Neural progenitor cell (in vitro differentiated cells): ENCODE results near the gene ZNF423. TPM values are rescaled to one million over a fixed set of nuclear protein-coding genes. Genes with fewer than 3 reads are reported as not detected.

ENCODE experiments used
- DNase-seq: peaks from one replicate; pipeline ENCODE4 v3.0.0-alpha.2; 2016; ENCODE audit warnings: low spot score
- H2AFZ ChIP-seq: fragments of 200-600 bp; sonication (generic); replicated peaks from 2 replicates; pipeline ENCODE4 v1.6.1; 2016; ENCODE audit warnings: antibody characterized with exemption
- H3F3A ChIP-seq: fragments of 200-600 bp; sonication (generic); 2 replicates; pipeline ENCODE4 v1.6.1; 2016; ENCODE audit warnings: antibody characterized with exemption, low read depth
- H3K27ac ChIP-seq: fragments of 200-600 bp; sonication (generic); 2 replicates; pipeline ENCODE4 v1.5.1; 2016; ENCODE audit warnings: mild to moderate bottlenecking
- H3K27me3 ChIP-seq: fragments of 200-600 bp; sonication (generic); 2 replicates; pipeline ENCODE4 v1.6.1; 2016; ENCODE audit warnings: mild to moderate bottlenecking, moderate library complexity
- H3K36me3 ChIP-seq: fragments of 200-600 bp; sonication (generic); 2 replicates; pipeline ENCODE4 v1.5.1; 2016
- H3K4me1 ChIP-seq: fragments of 200-600 bp; sonication (generic); 2 replicates; pipeline ENCODE4 v1.6.1; 2016; ENCODE audit warnings: mixed run types
- H3K4me2 ChIP-seq: fragments of 200-600 bp; sonication (generic); 2 replicates; pipeline ENCODE4 v1.6.1; 2016
- H3K4me3 ChIP-seq: fragments of 200-600 bp; sonication (generic); 2 replicates; pipeline ENCODE4 v1.5.1; 2016
- H3K79me2 ChIP-seq: fragments of 200-600 bp; sonication (generic); 2 replicates; pipeline ENCODE4 v1.6.1; 2016; ENCODE audit warnings: low read depth
- H3K9ac ChIP-seq: fragments of 200-600 bp; sonication (generic); 2 replicates; pipeline ENCODE4 v1.6.1; 2016
- H3K9me3 ChIP-seq: fragments of 200-600 bp; sonication (generic); 2 replicates; pipeline ENCODE4 v1.5.1; 2016; ENCODE audit warnings: low read depth
- H4K20me1 ChIP-seq: fragments of 200-600 bp; sonication (generic); 2 replicates; pipeline ENCODE4 v1.6.1; 2016; ENCODE audit warnings: low read depth
- H3K27ac Mint-ChIP-seq: 3 replicates; pipeline ENCODE4 v1.8.0; 2021; ENCODE audit warnings: mixed read lengths
- H3K27me3 Mint-ChIP-seq: 2 replicates; pipeline ENCODE4 v1.8.0; 2022; ENCODE audit warnings: low read depth, mild to moderate bottlenecking, inconsistent platforms, moderate library complexity, mixed read lengths; ENCODE audit not compliant: insufficient read depth
- H3K36me3 Mint-ChIP-seq: 3 replicates; pipeline ENCODE4 v1.8.0; 2021; ENCODE audit warnings: mixed read lengths
- H3K4me1 Mint-ChIP-seq: 3 replicates; pipeline ENCODE4 v1.8.0; 2021; ENCODE audit warnings: mixed read lengths
- H3K4me3 Mint-ChIP-seq: 3 replicates; pipeline ENCODE4 v1.8.0; 2021; ENCODE audit warnings: mild to moderate bottlenecking, moderate library complexity, mixed read lengths
- H3K9me3 Mint-ChIP-seq: 3 replicates; pipeline ENCODE4 v1.8.0; 2020; ENCODE audit warnings: mixed read lengths
- EZH2 ChIP-seq: fragments of 200-600 bp; sonication (generic); IDR thresholded peaks from 2 replicates; pipeline ENCODE4 v1.6.1; 2017; ENCODE audit warnings: antibody characterized with exemption, mild to moderate bottlenecking, moderate library complexity
- EZH2phosphoT487 ChIP-seq: fragments of 200-600 bp; sonication (generic); IDR thresholded peaks from 2 replicates; pipeline ENCODE4 v1.6.1; 2017; ENCODE audit warnings: antibody characterized with exemption
- total RNA-seq: library from RNA; depleted of rRNA; stranded (reverse); fragments of >200 nt; gene quantifications from 2 replicates; pipeline ENCODE4 v1.2.3, GENCODE V29; 2015; ENCODE audit warnings: low replicate concordance
- TF ChIP-seq, protein P1 (sequence below): fragments of 200-600 bp; sonication (generic); IDR thresholded peaks from 2 replicates; pipeline ENCODE4 v1.5.1; 2017; ENCODE audit warnings: antibody characterized with exemption, mild to moderate bottlenecking

ZNF423 gene
- total RNA-seq, 1 donor from 2014 or later: 21.9 TPM

DNA sequence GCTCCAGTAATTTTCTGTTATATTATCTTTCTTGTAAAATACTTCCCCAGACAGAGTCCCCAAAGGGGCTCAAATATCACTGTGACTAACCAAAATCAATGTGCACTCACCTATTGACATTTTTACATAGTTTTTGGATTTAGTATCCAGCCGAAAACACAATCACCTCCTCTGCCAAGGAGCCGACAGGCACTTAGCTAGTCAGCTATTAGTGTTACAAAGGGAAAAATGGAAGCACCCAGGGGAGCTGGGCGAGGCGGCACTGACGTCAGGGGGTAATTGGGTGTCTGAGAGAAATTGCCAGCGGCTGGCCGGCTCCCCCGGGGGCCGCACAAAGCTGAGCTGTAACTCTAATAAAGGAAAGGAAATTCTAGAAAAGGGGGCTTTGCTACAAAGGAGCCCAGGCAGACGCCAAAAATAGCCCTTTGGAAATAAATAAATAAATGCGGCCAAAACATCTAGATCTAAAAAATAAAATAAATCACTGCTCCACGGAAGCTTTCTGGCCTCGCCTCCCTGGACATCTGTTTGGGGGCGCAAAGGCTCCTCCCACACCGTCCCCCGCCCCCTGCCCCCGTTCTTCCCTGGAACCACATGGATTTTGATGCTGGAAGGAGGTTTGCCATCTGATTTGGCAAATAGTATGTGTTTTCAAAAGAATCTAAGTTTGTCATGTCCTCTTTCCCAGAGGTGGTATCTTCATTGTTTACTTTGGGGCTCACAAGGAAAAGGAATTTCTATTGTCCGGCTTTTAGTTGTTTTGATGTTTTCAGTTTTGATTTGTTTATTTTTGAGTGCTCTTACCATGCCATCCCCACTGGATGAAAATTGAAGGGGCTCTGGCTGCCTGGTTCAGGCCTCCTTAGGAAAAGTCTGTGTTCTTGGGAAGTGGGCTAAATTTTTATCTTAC, 156.7 kb downstream of the ZNF423 start:
- H3K27me3 Mint-ChIP-seq: peaks cover 6% of the 10 kb centered on the region
- peak overlapping the region; percentile 94 for H3K27ac ChIP-seq
- TF ChIP-seq, protein P1, sequence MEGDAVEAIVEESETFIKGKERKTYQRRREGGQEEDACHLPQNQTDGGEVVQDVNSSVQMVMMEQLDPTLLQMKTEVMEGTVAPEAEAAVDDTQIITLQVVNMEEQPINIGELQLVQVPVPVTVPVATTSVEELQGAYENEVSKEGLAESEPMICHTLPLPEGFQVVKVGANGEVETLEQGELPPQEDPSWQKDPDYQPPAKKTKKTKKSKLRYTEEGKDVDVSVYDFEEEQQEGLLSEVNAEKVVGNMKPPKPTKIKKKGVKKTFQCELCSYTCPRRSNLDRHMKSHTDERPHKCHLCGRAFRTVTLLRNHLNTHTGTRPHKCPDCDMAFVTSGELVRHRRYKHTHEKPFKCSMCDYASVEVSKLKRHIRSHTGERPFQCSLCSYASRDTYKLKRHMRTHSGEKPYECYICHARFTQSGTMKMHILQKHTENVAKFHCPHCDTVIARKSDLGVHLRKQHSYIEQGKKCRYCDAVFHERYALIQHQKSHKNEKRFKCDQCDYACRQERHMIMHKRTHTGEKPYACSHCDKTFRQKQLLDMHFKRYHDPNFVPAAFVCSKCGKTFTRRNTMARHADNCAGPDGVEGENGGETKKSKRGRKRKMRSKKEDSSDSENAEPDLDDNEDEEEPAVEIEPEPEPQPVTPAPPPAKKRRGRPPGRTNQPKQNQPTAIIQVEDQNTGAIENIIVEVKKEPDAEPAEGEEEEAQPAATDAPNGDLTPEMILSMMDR: no peak
- TF ChIP-seq EZH2phosphoT487: no peak
- TF ChIP-seq EZH2: no peak
- H3K4me3 ChIP-seq: no peak overlapping the region
- peaks cover 6% of the 10 kb centered on the region for H4K20me1 ChIP-seq
- peaks cover 92% of the 10 kb centered on the region for H3K4me1 Mint-ChIP-seq
- peaks cover 97% of the 10 kb centered on the region for H3F3A ChIP-seq
- H3K4me1 ChIP-seq: peaks cover 98% of the 10 kb centered on the region
- peaks cover 2% of the 10 kb centered on the region for H3K36me3 Mint-ChIP-seq
- H3K27ac Mint-ChIP-seq: peak overlapping the region; percentile 99
- DNase-seq: peak; percentile 30
- no peak overlapping the region for H2AFZ ChIP-seq
- H3K9me3 ChIP-seq: no peaks in the 10 kb centered on the region
- H3K9me3 Mint-ChIP-seq: no peaks in the 10 kb centered on the region
- H3K9ac ChIP-seq: no peak overlapping the region
- peaks cover 18% of the 10 kb centered on the region for H3K79me2 ChIP-seq
- no peaks in the 10 kb centered on the region for H3K27me3 ChIP-seq
- H3K4me3 Mint-ChIP-seq: peak overlapping the region; percentile 82
- H3K4me2 ChIP-seq: peak overlapping the region; percentile 74
- no peaks in the 10 kb centered on the region for H3K36me3 ChIP-seq

DNA sequence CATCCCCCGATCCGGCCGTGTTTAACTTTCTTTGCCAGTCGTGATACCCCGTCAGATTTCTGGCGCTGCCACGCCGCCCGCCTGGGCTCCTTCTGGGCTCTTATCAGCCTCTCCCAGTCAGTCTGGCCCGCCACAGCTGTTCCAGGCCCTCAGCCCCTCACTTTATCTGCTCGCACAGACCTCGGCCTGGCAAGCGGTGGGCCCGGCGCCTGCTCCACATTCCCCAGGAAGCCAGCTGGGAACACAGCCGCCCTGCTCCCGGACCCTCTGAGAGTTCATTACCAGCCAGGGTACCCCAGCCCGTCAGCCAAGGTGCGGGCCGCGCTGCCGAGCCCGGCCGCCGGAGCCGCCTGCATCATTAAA, 157.5 kb downstream of the ZNF423 start:
- Histone ChIP-seq H3K27ac (peak overlapping the region; percentile 94), H3K36me3 (no peaks in the 10 kb centered on the region), H4K20me1 (peaks cover 13% of the 10 kb centered on the region), H2AFZ (no peak overlapping the region), H3K27me3 (no peaks in the 10 kb centered on the region), H3K4me3 (no peak overlapping the region), H3K9me3 (no peaks in the 10 kb centered on the region), H3F3A (peaks cover 96% of the 10 kb centered on the region), H3K79me2 (peaks cover 12% of the 10 kb centered on the region), H3K9ac (no peak overlapping the region), H3K4me2 (peak overlapping the region; percentile 74), H3K4me1 (peaks cover 98% of the 10 kb centered on the region)
- peaks cover 6% of the 10 kb centered on the region for H3K27me3 Mint-ChIP-seq
- TF ChIP-seq EZH2 (no peak), EZH2phosphoT487 (no peak)
- TF ChIP-seq, protein P1: no peak
- no peaks in the 10 kb centered on the region for H3K9me3 Mint-ChIP-seq
- no peak overlapping the region for H3K4me3 Mint-ChIP-seq
- H3K4me1 Mint-ChIP-seq: peaks cover 91% of the 10 kb centered on the region
- peaks cover 3% of the 10 kb centered on the region for H3K36me3 Mint-ChIP-seq
- peak overlapping the region; percentile 99 for H3K27ac Mint-ChIP-seq
- DNase-seq: peak; percentile 41

DNA sequence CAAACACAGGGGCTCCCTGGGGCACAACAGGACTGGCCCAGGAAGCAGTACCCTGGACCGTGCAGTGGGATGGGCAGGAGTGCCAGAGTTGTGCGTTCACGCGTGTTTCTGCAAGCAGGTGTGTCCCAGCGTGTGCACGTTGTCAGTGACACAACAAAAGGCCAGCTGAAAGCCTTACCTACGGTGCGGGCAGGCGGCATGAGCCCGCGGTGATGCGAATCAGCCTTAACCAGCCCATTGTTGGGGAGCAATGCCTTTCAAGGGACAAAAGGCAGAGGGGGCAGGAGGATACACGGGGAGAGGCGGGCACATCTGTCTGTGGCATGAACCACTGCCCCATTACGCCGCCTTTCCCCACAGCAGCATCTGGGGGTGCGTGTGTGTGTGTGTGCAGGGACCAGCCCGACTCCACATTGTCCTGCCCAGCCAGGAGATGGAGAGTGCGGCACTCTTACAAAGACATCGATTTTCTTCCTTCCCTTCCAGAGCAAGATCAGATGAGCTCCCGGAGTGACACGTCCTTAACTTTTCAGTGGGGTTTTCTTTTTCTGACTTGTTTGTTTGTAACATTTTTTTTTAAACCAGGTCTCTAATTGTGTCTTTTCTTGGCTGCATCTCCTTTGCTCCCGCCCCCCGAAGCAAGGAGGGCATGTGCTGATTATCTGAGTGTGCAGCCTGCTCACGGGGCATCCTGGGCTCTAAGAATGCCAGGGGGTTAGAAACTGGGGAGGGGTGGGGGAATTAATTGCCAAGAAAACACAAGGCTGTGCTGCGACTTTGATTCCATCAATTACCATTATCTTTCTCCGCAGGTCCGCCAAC, 158.1 kb downstream of the ZNF423 start:
- peaks cover 19% of the 10 kb centered on the region for H4K20me1 ChIP-seq
- peak; percentile 46 for DNase-seq
- H3K4me2 ChIP-seq: peak overlapping the region; percentile 74
- Mint-ChIP-seq H3K36me3 (peaks cover 4% of the 10 kb centered on the region), H3K27me3 (peaks cover 6% of the 10 kb centered on the region), H3K4me3 (peak overlapping the region; percentile 72), H3K4me1 (peaks cover 86% of the 10 kb centered on the region), H3K27ac (peak overlapping the region; percentile 99), H3K9me3 (no peaks in the 10 kb centered on the region)
- peaks cover 18% of the 10 kb centered on the region for H3K79me2 ChIP-seq
- H3K4me3 ChIP-seq: no peak overlapping the region
- peak overlapping the region; percentile 94 for H3K27ac ChIP-seq
- H3K9ac ChIP-seq: no peak overlapping the region
- no peak for TF ChIP-seq EZH2
- TF ChIP-seq EZH2phosphoT487: no peak
- TF ChIP-seq, protein P1: no peak
- H3K9me3 ChIP-seq: no peaks in the 10 kb centered on the region
- no peaks in the 10 kb centered on the region for H3K27me3 ChIP-seq
- H3K4me1 ChIP-seq: peaks cover 94% of the 10 kb centered on the region
- H3K36me3 ChIP-seq: no peaks in the 10 kb centered on the region
- no peak overlapping the region for H2AFZ ChIP-seq
- peaks cover 94% of the 10 kb centered on the region for H3F3A ChIP-seq
